Sigmoid colon (tissue), 7 donors: ENCODE data around the gene USP32. TPM values are rescaled to one million over a fixed set of nuclear protein-coding genes. Genes with fewer than 3 reads are reported as not detected.

Experiments used
- DNase-seq: peaks from one replicate; pipeline ENCODE4 v3.0.0-alpha.2; 2019
- H3K27ac ChIP-seq, 4 donors: fragments of 200-600 bp; sonication (generic); one replicate each; pipeline ENCODE4 v1.5.1; 2016 to 2019; ENCODE audit warnings: mild to moderate bottlenecking in 1 of 4
- H3K27me3 ChIP-seq, 3 donors: fragments of 200-600 bp; sonication (generic); one replicate each; pipeline ENCODE4 v1.5.1; 2019; ENCODE audit warnings: mild to moderate bottlenecking in 1 of 3
- H3K36me3 ChIP-seq, 4 donors: fragments of 200-600 bp; sonication (generic); one replicate each; pipeline ENCODE4 v1.5.1; 2016 to 2019
- H3K4me1 ChIP-seq, 4 donors: fragments of 200-600 bp; sonication (generic); one replicate each; pipeline ENCODE4 v1.5.1; 2017 to 2019
- H3K4me3 ChIP-seq, 4 donors: fragments of 200-600 bp; sonication (generic); one replicate each; pipeline ENCODE4 v1.5.1; 2017 to 2019; ENCODE audit warnings: mild to moderate bottlenecking in 2 of 4, moderate library complexity in 1 of 4
- H3K9me3 ChIP-seq, 4 donors: fragments of 200-600 bp in 3 of 4; sonication (generic) in 3 of 4; one replicate each; pipeline versions ENCODE4 v1.5.1 to v1.6.1; 2013 to 2019
- CTCF ChIP-seq, 4 experiments: fragments of 450-650 bp in 3 of 4; fragments of 200-600 bp in 1 of 4; IDR thresholded peaks; one replicate each; pipeline ENCODE4 v1.5.1; 2016 to 2019; ENCODE audit warnings: antibody characterized with exemption in 4 of 4, mild to moderate bottlenecking in 3 of 4, moderate library complexity in 2 of 4
- EP300 ChIP-seq, 4 donors: sonication (generic); formaldehyde crosslinking; IDR thresholded peaks; one replicate each; pipeline ENCODE4 v1.6.1; 2017; ENCODE audit warnings: antibody characterized with exemption in 4 of 4
- POLR2A ChIP-seq, 2 donors: fragments of 450-650 bp; IDR thresholded peaks; one replicate each; pipeline ENCODE4 v1.6.1; 2016; ENCODE audit warnings: antibody characterized with exemption in 2 of 2, mild to moderate bottlenecking in 2 of 2, moderate library complexity in 2 of 2
- POLR2AphosphoS5 ChIP-seq, 4 donors: sonication (generic); formaldehyde crosslinking; IDR thresholded peaks; one replicate each; pipeline ENCODE4 v1.6.1; 2017; ENCODE audit warnings: antibody characterized with exemption in 4 of 4
- WGBS, 2 donors: extraction: QIAGEN DNeasy Blood & Tissue Kit; methylation state at CpG; one replicate each; pipeline ENCODE4 v1.1.7; 2013; 5-methylcytosine and 5-hydroxymethylcytosine counted together
- intact Hi-C: fragments of 100-400 bp; cut with DNase I; formaldehyde crosslinking; loops from one replicate; pipeline ENCODE4 v1.15.1; 2023
- polyA plus RNA-seq, 3 donors: library from polyadenylated mRNA; stranded (reverse); fragments of 200-250 nt; gene quantifications; one replicate each; pipeline ENCODE4 v1.2.3, GENCODE V29; 2013
- total RNA-seq, 4 donors: library from RNA; depleted of rRNA; stranded (reverse); fragments of >200 nt; gene quantifications; one replicate each; pipeline ENCODE4 v1.1.0, GENCODE V29; 2016
- donor health status: healthy with polysubstance abuse.
- donor health status: Bipolar disorder and iron deficiency.
- donor health status: healthy.

Gene USP32
- total and polyA plus RNA-seq, 7 donors, result 10.6 to 50.9 (median 39.6) TPM

- H3K4me3 ChIP-seq, result no peak overlapping the region
- WGBS, 2 donors, result 8 to 9% methylated on average over 10 of the region's 10 CpGs
- no peaks in the 10 kb centered on the region for H3K36me3 ChIP-seq
- TF ChIP-seq POLR2A (IDR thresholded peaks at IDR 0.05), result no peak
- TF ChIP-seq POLR2AphosphoS5 (IDR thresholded peaks at IDR 0.05), result no peak
- peak in 3 of 4 experiments; percentile 39 to 53 (median 47) for TF ChIP-seq CTCF (IDR thresholded peaks at IDR 0.05)
- no peak for TF ChIP-seq EP300 (IDR thresholded peaks at IDR 0.05)
- intact Hi-C loops, result no loop called here
- peaks cover 0 to 43% (median 31%) of the 10 kb centered on the region in 4 donors for H3K4me1 ChIP-seq
- DNase-seq, result peak; percentile 80
- H3K27me3 ChIP-seq, result peaks cover 31 to 89% (median 59%) of the 10 kb centered on the region in 3 donors
- H3K9me3 ChIP-seq, result no peaks in the 10 kb centered on the region
- no peak overlapping the region for H3K27ac ChIP-seq
Measured at GRCh38 chr17:60142872-60143499, 248.9 kb downstream of the USP32 start.

- DNase-seq, result no peak
- no peak for TF ChIP-seq POLR2A (IDR thresholded peaks at IDR 0.05)
- no peak for TF ChIP-seq POLR2AphosphoS5 (IDR thresholded peaks at IDR 0.05)
- no peak for TF ChIP-seq CTCF (IDR thresholded peaks at IDR 0.05)
- intact Hi-C loops, result no loop called here
Measured at GRCh38 chr17:60141111-60142018, 250.6 kb downstream of the USP32 start.

GRCh38 chr17:60139438-60140285 is 252.3 kb downstream of the USP32 start:
- Histone ChIP-seq H3K4me3 (peak overlapping the region in 1 of 4 donors; percentile 19), H3K4me1 (peaks cover 0 to 50% (median 34%) of the 10 kb centered on the region in 4 donors), H3K27ac (no peak overlapping the region), H3K36me3 (no peaks in the 10 kb centered on the region), H3K27me3 (peaks cover 27 to 61% (median 49%) of the 10 kb centered on the region in 3 donors), H3K9me3 (no peaks in the 10 kb centered on the region)
- intact Hi-C loops, result loop anchor here (10.0 kb wide), 2 partner anchors 55 to 295 kb away; no protein-coding TSS in a partner anchor
- TF ChIP-seq EP300 (IDR thresholded peaks at IDR 0.05), result no peak
- no peak for TF ChIP-seq POLR2A (IDR thresholded peaks at IDR 0.05)
- peak; percentile 22 to 61 (median 32) for TF ChIP-seq CTCF (IDR thresholded peaks at IDR 0.05)
- no peak for TF ChIP-seq POLR2AphosphoS5 (IDR thresholded peaks at IDR 0.05)
- DNase-seq, result peak; percentile 75
- WGBS, 2 donors, result 8 to 12% methylated on average over 66 of the region's 66 CpGs

More at GRCh38 chr17:60141111-60142018, 250.6 kb downstream of the USP32 start:
- H3K4me1 ChIP-seq, result peaks cover 0 to 43% (median 31%) of the 10 kb centered on the region in 4 donors
- H3K9me3 ChIP-seq, result no peaks in the 10 kb centered on the region
- no peak overlapping the region for H3K4me3 ChIP-seq
- no peak overlapping the region for H3K27ac ChIP-seq
- H3K27me3 ChIP-seq, result peaks cover 27 to 78% (median 51%) of the 10 kb centered on the region in 3 donors
- WGBS, 2 donors, result 10 to 17% methylated on average over 52 of the region's 52 CpGs
- H3K36me3 ChIP-seq, result no peaks in the 10 kb centered on the region

GRCh38 chr17:60138769-60139437 is 253.0 kb downstream of the USP32 start:
- peaks cover 27 to 57% (median 45%) of the 10 kb centered on the region in 3 donors for H3K27me3 ChIP-seq
- no peak overlapping the region for H3K27ac ChIP-seq
- peaks cover 0 to 58% (median 42%) of the 10 kb centered on the region in 4 donors for H3K4me1 ChIP-seq
- no peak overlapping the region for H3K4me3 ChIP-seq
- H3K9me3 ChIP-seq, result no peaks in the 10 kb centered on the region
- H3K36me3 ChIP-seq, result no peaks in the 10 kb centered on the region
- peak; percentile 47 for DNase-seq
- 18 to 28% methylated on average over 48 of the region's 48 CpGs for WGBS, 2 donors
- intact Hi-C loops, result loop anchor here (10.0 kb wide), 2 partner anchors 54 to 296 kb away; no protein-coding TSS in a partner anchor
- TF ChIP-seq CTCF (IDR thresholded peaks at IDR 0.05), result no peak
- TF ChIP-seq POLR2A (IDR thresholded peaks at IDR 0.05), result no peak
- no peak for TF ChIP-seq POLR2AphosphoS5 (IDR thresholded peaks at IDR 0.05)
- TF ChIP-seq EP300 (IDR thresholded peaks at IDR 0.05), result no peak
